HG03460 (cell line): Measurements from ENCODE around the gene OR13J1.

Source experiments
- ATAC-seq: cut with Tn5 transposase; IDR thresholded peaks from one replicate; pipeline ENCODE4 v1.9.1; 2021; ENCODE audit not compliant: unreplicated experiment

The OR13J1 gene

GRCh38 chr9:35835216-35835632 is 35.0 kb downstream of the OR13J1 start:
- no peak for ATAC-seq

GRCh38 chr9:35834260-35835215 is 35.7 kb downstream of the OR13J1 start:
- ATAC-seq: no peak

GRCh38 chr9:35832814-35833213 is 37.4 kb downstream of the OR13J1 start:
- ATAC-seq: no peak

- ATAC-seq: no peak
Observed at GRCh38 chr9:35831040-35831439, 39.2 kb downstream of the OR13J1 start.

GRCh38 chr9:35829764-35830096 is 40.5 kb downstream of the OR13J1 start:
- ATAC-seq: no peak

GRCh38 chr9:35829084-35829763 is 41.0 kb downstream of the OR13J1 start, which contains the start of gene TMEM8B:
TMEM8B (plus strand) TSS chr9:35829228; CDS start chr9:35829448, 220 bp downstream.
- peak; percentile 72 for ATAC-seq

- no peak for ATAC-seq
Observed at GRCh38 chr9:35828716-35829083, 41.5 kb downstream of the OR13J1 start, which contains the start of gene FAM221B. FAM221B (minus strand) TSS chr9:35828732; CDS start chr9:35826161, 2,571 bp downstream.

GRCh38 chr9:35827486-35827885 is 42.7 kb downstream of the OR13J1 start:
- no peak for ATAC-seq

- ATAC-seq: peak; percentile 48
Observed at GRCh38 chr9:35826071-35826701, 44.0 kb downstream of the OR13J1 start.

GRCh38 chr9:35822926-35823325 is 47.3 kb downstream of the OR13J1 start:
- ATAC-seq: no peak

GRCh38 chr9:35820076-35820475 is 50.1 kb downstream of the OR13J1 start:
- ATAC-seq: no peak
